Activated CD8-positive, alpha-beta memory T cell treated with anti-CD3 and anti-CD28 coated beads, Interleukin-2, amount 50 U/mL, for 24 hours (primary cell): ENCODE results near the gene INSIG1.

Experiments
- DNase-seq: peaks from one replicate; pipeline ENCODE4 v3.0.0-alpha.2; 2020; ENCODE audit errors: extremely low read depth

The INSIG1 gene

DNA sequence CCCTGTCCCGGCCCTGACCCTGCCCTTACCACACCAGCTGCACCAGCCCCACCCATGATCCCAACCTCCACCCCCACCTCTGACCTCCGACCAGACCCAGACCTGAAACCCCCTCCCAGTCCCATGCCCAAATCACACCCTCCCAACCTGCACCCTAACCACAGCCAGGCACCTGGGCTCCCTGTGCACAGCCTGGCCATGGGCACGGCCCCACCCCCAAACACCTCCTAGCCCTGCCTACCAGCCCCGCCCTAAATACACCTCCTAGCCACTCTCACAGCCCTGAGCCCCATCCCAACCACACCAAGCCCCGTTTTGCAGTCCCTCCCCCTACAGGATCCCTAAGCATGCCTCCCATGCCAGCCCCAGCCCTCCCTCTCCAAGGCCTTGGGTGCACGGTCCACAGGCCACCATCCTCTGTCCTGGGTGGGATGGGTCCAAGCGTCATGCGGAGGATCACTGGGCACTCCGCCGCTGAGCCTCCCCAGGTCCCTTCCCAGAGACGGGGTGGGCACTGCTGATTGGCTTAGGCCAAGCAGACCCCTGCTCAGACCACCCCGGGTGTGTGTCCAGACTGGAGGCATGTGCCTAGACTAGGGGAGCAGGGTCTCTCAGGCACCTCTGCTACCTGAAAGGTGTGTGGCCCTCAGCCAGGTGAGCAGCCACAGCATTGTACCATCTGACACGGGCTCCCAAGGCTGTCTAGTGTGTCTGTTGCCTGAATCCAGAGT is 30.1 kb downstream of the INSIG1 start:
- DNase-seq = no peak

DNA sequence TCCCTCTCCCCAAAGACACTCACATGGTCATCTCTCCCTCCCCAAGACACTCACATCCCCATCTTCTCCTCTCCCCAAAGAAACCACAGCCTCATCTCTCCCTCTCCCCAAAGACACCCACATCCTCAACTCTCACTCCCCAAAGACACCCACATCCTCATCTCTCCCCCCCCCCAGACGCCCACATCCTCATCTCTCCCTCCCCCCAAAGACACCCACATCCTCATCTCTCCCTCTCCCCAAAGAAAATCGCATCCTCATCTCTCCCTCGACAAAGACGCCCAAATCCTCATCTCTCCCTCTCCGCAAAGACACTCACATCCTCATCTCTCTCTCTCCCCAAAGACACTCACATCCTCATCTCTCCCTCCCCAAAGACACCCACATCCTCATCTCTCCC is 31.5 kb downstream of the INSIG1 start:
- no peak for DNase-seq

DNA sequence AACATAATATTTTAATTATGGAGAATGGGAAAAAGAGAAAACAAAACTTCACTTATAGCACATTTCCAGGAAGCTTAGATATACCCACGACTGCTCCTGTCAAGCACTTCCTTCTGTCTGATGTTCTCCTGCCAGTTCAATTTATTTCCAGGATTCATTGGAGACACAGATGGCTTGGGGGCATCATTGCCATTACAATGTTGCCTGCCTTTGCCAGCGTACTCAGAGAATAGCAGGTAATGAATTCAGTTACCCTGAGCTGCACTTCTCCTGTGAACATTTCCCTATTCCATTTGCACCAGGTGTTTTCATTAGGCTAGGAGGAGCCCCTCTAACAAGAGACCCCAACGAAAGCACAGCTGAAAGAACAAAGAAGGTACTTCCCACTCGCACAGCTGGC is 33.7 kb downstream of the INSIG1 start:
- DNase-seq = no peak

DNA sequence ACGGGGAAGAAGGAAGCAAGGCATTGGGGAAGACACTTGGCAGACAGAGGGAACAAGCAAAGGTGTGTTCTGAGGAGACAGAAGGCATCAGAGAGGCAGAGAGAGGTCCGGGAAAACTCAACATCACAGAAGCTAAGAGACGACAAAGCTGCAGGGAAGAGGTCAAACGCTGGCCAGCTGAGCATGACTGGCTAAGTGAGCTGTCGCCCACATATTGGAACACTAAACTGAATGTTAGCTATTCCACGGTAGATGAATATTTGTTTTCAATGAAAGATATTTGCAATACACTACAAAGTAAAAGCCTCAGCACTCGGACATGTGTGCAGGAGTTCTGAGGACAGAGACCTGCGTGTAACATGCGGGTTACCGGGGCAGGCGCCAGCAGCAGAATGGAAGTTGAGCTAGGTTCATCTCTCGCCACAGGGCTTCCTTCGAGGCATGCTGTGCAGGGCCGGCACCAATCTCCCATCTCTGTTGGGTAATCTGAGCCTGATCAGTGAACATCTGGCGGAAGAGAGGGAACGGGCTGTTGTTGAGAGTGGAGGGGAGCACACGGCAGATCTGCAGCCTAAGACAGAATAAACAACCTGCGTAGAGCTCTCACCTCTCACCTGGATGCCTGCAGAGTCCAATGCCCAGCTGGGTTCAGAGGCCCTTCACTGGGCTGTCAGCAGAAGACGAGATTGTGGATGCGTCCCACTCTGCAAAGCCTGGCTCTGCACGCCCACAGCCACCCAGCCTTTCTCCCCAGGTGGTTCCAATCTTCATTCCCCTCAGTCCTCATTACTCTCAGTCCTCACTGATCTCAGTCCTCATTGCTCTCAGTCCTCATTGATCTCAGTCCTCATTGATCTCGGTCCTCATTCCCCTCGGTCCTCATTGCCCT is 35.9 kb downstream of the INSIG1 start:
- no peak for DNase-seq

DNA sequence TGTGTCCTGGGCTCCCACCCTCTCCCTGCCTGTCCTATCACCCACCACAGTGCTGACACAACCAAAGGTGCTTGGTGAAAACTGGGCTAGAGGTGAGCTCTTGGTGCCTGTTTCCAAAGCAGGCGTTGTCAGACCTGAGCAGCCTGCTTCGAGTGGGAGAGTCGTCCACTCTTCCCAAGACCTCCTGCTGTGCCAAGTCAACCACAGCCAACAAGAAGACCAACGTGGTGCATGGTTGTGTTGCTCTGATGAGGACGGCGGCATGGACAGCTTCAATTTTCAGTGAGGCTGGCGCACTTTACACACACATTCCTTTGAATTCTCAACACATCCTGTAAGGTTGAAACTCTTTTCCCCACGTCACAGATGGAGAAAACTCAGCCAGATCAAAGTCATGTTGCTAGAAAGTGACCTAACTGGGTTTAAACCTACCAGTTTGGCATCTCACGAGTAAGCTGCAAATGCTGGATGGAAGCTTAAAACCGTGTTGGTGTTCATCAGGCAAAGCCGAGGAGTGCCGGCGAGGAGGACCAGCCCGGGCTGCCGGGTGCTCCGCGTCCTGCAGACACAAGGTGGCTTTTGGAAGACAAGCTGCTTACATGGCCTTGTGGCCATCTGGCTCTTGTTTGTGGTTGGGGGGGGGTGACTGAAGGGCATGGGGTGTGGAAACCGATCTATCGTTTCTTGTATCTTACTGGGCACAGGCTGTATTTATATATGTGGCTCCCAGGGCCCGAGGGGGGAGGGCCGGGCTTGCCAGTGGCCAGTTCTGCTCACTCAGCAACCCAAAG is 39.3 kb downstream of the INSIG1 start:
- DNase-seq = no peak

DNA sequence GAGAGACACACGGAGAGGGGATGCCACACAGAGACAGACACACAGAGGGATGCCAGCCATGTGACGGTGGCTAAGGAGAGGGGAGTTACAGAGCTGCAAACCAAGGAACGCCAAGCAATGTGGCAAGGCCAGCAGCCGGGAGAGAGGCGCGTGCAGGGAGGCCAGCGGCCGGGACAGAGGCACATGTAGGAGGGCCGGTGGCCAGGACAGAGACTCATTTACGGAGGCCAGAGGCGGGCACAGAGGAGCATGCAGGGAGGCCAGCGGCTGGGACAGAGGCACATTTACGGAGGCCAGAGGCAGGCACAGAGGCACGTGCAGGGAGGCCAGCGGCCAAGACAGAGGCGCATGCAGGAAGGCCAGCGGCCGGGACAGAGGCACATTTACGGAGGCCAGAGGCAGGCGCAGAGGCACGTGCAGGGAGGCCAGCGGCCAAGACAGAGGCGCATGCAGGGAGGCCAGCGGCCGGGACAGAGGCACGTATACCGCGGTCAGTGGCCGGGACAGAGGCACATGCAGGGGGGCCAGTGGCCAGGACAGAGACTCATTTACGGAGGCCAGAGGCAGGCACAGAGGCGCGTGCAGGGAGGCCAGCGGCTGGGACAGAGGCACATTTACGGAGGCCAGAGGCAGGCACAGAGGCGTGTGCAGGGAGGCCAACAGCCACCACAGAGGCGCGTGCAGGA is 40.4 kb downstream of the INSIG1 start:
- DNase-seq = no peak

DNA sequence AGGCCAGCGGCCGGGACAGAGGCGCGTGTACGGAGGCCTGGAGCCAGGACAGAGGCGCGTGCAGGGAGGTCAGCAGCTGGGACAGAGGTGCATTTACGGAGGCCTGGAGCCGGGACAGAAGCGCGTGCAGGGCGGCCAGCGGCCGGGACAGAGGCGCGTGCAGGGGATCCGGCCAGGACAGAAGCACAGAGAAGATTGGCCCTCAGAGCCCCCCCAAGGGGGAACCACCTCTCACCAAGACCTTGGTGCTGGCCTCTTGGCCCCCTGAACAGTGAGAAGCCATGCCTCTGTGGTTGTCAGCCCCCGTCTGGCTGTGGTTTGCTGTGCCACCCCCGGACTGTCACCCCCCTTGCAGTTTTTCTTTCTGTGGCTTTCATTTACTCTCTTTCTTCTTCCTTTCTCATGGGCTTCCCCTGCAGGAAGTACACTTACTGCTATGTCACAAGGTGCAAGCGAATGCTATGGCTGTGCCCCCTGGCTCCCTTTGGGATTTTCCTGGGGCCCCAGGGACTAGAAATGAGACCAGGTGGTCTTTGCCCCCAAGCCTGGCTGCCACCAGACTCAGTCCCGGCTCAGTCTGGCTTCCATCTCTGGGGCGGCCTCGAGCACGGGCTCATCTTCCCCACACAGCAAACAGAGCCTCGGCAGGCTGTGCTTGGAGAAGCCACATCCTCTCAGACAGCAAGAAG is 41.1 kb downstream of the INSIG1 start:
- no peak for DNase-seq

DNA sequence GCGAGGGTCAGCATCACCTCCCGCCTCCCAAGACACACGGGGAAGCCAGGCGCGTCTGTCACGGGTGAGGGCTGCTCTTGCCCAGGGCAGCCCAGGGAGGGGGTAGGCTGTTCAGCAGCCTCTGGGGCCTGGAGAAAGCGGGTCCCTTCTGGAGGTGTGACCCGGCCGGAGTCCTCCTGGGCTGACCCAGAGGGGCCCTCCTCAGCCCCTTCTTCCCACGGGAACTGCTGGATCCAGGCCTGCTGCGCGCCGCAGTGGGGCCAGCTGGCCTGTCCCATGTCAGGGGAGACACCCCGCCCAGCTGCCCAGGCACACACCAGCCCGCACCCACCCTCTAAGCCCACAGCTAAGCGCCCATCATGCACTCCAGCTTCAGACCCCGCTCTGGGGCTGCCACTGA is 41.8 kb downstream of the INSIG1 start:
- no peak for DNase-seq

DNA sequence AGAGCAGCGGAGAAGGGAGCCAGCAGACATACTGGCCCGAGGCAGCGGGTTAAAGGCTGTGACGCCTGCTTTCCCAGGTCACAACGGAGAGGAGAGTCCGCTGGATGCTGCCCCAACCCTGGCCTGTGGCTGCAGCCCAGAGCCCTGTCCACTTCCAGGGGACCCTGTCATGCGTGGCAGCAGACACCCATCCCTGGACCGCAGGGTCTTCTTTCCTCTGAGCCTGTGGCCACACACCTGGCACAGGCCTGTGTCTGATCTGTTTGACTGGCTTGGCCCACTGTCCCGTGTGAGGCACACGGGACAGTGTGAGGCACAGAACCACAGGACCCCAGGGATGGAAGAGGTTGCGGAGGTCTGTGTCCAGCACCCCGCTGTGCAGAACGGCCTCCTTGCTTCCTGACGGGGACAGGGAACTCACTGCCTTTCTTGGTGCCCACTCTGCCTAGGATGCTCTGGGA is 42.4 kb downstream of the INSIG1 start:
- no peak for DNase-seq

DNA sequence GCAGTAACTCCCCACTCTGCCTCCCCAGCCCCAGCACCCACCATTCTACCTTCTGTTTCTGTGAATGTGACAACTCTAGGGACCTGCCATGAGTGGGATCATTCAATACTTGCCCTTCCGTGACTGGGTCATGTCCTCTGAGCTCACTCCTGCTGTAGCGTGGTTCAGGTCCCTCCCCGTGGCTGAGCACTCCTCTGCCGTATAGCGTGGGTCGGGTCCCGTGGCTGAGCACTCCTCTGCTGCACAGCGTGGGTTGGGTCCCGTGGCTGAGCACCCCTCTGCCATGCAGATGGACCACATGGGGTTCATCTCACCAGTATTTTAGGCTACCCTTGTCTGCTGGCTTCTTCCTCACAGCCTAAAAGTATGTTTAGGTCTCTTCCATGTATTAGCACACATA is 43.0 kb downstream of the INSIG1 start:
- DNase-seq = no peak

DNA sequence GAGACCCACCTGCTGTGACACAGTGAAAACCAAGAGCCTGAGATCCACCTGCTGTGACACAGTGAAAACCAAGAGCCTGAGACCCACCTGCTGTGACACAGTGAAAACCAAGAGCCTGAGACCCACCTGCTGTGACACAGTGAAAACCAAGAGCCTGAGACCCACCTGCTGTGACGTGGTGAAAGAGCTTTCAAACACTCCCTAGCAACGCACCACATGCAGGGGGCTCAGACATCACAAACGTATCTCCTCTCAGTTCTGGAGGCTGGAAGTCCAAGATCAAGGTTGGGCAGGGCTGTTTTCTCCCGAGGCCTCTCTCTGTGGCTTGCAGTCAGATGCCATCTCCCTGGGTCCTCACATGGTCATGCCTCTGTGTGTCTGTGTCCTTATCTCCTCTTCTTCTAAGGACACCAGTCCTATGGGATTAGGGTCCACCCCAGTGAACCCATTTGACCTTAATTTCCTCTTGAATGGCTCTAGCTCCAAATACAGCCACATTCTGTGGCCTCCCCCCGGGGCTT is 43.8 kb downstream of the INSIG1 start:
- no peak for DNase-seq

DNA sequence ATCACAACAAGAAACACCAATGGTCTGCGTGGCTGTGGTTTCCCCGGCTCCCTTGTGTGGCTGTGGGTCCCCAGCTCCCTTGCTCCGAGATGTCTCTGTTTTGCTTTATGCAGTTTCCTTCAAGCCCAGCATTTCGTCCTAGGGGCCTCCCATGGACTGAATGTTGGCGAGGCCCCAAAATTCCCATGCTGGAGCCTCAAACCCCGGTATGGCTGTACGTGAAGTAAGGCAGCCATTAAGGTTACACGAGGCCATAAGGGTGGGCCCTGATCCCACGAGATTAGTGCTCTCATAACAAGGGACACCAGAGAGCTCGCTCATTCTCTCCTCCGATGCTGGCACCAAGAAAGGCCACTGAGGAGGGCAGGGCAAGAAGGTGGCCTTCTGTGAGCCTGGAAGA is 44.6 kb downstream of the INSIG1 start:
- DNase-seq = no peak

DNA sequence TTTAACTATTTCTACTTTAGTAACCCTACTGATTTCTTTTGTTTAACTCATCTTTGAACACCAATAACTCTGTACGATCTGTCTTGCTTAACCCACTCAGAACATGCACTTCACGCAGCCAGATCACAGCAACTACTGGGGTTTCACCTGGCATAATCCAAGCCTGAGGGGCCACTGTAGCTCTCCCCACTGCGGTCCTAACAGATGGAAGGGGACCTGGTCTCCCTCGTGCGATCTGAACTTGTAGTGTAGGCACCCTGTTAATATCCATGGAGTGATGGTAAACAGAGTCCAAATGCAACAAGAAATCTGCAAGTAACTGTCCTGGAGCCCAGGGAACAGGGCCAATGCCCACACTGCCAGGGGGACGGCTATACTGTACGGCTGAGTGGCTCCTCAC is 45.5 kb downstream of the INSIG1 start:
- no peak for DNase-seq

DNA sequence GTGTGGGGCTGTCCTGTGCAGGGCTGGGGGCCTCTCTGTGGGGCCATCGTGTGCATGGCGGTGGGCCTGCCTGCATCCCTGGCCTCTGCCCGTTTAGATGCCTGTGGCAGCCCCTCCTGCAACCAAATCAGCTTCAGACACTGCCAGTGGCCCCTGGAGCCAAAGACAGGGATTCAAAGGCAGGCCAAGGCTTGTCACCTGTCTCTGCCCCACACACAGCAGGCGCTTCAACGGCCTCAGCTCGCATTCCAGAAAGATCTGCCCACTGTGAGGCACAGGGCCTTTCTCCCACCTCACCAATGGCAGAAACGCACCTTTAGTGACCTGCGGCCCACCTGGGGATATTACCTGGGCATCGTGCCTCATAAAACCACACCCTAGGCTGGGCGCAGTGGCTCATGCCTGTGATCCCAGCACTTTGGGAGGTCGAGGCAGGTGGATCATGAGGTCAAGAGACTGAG is 46.0 kb downstream of the INSIG1 start:
- no peak for DNase-seq

DNA sequence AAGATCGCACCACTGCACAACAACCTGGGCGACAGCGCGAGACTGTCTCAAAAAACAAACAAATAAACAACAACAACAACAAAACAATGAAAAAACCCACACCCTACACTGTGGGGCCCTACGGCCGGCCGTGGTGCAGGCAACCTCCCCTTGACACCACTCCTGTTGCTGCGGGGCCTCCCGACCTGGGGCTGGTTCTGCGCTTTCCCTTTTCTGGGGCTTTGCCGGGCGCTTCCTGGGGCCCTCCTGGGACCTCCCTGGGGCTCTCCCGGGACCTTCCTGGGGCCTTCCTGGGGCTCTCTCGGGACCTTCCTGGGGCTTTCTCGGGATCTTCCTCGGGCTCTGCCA is 46.6 kb downstream of the INSIG1 start:
- no peak for DNase-seq

DNA sequence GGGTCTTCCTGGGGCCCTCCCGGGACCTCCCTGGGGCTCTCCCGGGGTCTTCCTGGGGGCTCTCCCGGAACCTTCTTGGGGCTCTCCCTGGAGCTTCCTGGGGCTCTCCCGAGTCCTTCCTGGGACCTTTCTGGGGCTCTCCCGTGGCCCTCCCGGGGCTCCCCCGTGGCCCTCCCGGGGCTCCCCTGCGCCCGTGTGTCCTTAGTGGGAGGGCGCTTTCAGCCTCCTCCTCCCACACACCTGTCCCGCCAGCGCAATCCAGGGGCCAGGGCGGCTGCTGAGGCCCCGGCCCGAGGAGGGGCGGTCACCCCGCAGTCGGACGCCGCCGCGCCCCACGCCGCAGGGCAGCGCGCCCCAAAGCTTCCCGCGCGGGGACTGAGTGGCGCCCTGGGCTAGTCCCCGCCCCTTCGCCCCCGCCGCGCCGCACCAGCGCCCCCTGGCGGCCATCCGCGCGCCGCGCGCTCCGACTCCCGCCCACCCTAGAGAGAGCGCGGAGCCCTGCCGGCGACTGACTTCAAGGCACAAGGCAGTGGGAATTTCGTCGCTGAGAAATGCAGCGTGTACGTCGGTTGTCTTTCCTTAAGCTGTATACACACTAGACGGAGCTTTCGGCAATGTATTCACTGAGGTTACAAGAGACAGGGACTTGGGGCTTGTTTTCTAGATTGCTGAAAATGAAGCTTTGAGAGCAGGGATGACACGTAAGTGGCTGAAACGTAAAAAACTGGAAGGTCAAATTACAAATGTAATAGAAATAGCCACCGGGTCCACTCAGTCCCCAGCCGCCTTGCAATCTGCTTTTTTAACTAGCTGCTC is 47.1 kb downstream of the INSIG1 start:
- DNase-seq = peak; percentile 39

DNA sequence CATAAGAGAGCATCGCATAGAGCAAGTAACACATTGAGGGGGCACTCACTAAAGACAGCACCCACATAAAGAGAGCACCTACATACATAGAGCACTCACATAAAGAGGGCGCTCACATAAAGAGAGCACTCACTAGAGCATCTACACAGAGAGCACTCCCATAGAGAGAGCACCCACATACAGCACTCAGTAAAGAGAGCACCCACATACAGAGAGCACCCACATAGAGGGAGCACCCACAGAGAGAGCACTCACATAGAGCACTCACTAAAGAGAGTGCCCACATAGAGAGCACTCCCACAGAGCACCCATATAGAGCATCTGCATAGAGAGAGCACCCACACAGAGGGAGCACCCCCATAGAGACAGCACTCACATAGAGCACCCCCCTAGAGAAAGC is 47.8 kb downstream of the INSIG1 start:
- no peak for DNase-seq

DNA sequence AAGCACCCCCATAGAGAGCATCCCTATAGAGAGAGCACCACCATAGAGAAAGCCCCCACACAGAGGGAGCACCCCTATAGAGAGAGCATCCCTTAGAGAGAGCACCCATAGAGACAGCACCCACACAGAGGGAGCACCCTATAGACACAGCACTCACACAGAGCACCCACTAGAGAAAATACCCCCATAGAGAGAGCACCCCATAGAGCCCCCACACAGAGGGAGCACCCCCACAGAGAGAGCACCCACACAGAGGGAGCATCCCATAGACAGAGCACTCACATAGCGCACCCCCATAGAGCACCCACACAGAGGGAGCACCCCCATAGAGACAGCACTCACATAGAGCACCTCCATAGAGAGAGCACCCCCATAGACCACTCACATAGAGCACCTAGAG is 48.6 kb downstream of the INSIG1 start:
- no peak for DNase-seq

DNA sequence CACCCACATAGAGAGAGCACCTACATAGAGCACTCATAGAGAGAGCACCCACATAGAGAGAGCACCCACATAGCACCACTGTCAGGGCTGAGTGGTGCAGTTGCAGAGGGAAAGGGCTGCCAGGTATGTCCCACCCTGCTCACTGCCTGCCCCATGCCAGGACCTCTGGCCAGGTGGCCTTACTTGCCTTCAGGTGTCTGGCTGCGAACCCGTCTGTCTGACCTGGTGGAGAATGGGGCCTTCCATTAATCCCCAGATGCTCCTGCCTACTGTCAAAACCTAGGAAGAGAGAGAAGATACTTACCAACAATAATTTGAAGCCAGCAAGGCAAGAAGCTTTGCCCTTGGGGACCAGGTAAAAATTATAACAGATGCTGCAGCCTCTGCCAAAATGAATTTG is 51.1 kb downstream of the INSIG1 start:
- DNase-seq = no peak
